ENCODE data around the gene MINDY4B.
A peak's percentile ranks its signal among the peaks of the same experiment; 100 is the strongest.

Gene MINDY4B

DNA sequence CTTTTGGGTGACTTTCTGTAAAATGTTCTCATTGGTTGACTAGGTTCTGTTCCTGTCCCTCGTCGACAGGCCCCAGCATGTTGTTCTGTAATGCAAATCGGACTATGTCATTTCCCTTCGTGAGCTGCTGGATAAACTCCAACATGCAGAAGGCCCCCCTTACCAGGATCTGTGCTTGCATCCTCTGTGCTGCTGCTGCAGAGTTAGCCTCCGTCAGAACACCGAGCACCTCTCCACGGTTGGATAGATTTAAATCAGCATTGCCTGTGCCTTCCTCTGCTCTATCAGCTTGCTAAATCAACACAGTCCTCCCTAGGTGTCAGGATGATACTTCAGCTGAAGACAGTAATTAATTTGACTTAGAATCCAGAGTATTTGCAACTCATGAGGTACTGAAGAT, 12.7 kb upstream of the MINDY4B start (continued):
- TF ChIP-seq ZNF211 (tag by site-specific recombination; IDR thresholded peaks at IDR 0.05; ENCODE audit: low read depth) (no peak), ZNF530 (tag by site-specific recombination; IDR thresholded peaks at IDR 0.05; ENCODE audit: low read depth) (no peak), ZNF132 (tag by site-specific recombination; IDR thresholded peaks at IDR 0.05; ENCODE audit: borderline replicate concordance) (no peak), ZNF155 (tag by site-specific recombination; IDR thresholded peaks at IDR 0.05) (no peak), ZFP3 (tag by site-specific recombination; IDR thresholded peaks at IDR 0.05; ENCODE audit: low read depth) (no peak), ZSCAN5A (tag by site-specific recombination; IDR thresholded peaks at IDR 0.05) (no peak), ZNF792 (tag by site-specific recombination; IDR thresholded peaks at IDR 0.05) (no peak), KLF7 (tag by site-specific recombination; IDR thresholded peaks at IDR 0.05; ENCODE audit: borderline replicate concordance) (no peak), PATZ1 (tag by site-specific recombination; IDR thresholded peaks at IDR 0.05) (no peak), ZNF248 (tag by site-specific recombination; IDR thresholded peaks at IDR 0.05) (no peak)

DNA sequence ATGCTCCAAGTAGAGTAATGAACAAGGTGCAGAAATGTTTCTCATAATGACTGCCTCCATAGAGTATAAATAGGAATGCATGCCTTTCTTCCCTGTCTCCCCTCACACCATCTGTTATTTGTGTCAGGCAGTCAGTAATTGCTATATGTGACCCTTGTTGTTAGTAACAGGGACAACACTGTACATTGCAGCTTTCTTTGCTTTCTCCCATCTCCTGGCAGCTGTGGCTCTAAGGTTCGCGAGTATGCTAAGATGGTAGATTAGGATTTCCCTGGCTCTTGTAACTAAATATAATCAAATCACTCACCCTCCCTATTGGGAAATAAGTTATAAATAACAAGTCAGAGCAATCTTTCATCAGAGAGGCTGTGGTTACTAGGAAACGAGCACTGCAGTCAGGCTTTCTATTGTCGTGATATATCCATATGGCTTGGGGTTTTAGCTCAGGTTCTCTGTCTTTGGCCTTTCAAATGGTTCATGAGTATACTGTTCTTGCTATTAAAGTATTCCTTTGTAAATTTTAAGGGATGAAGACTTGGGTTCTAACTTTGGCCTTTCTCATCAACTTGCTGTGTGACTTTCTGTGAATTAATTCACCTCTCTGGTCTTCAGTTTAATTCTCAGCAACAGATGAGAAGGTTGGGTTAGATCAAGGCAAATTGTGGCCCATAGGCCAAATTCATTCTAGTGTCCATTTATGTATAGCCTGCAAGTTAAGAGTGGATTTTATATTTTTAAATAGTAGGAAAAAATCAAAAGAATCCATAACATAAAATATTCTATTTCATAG, 8.1 kb upstream of the MINDY4B start:
- no peaks in the 10 kb centered on the region for H3K36me3 ChIP-seq (ENCODE audit: control insufficient read depth in 2 of 2, insufficient read depth in 1 of 2, low read length in 2 of 2)
- ChIA-PET POLR2A (no interaction called here), CTCF (interaction anchor here (1.4 kb wide), 1 partner anchor 12 kb away, joined by 10 read pairs; no protein-coding TSS in a partner anchor)
- H3K9me3 ChIP-seq (ENCODE audit: control insufficient read depth, insufficient read depth, low read depth, low read length) = no peaks in the 10 kb centered on the region
- H3K4me3 ChIP-seq (ENCODE audit: low read depth, low read length) = no peak overlapping the region
- H3K4me1 ChIP-seq (ENCODE audit: control insufficient read depth, insufficient read depth, low read length) = no peaks in the 10 kb centered on the region
- TF ChIP-seq KLF10 (tag by site-specific recombination; IDR thresholded peaks at IDR 0.05) (no peak), ZNF768 (tag by site-specific recombination; IDR thresholded peaks at IDR 0.05) (0 out of 2 replicates have a peak, but pooled peaks have one; percentile 41), ZNF366 (tag by site-specific recombination; conservative IDR thresholded peaks at IDR 0.05) (no peak), ZNF514 (tag by site-specific recombination; IDR thresholded peaks at IDR 0.05) (no peak), ZNF571 (tag by site-specific recombination; IDR thresholded peaks at IDR 0.05) (no peak)
- TF ChIP-seq, protein P1, sequence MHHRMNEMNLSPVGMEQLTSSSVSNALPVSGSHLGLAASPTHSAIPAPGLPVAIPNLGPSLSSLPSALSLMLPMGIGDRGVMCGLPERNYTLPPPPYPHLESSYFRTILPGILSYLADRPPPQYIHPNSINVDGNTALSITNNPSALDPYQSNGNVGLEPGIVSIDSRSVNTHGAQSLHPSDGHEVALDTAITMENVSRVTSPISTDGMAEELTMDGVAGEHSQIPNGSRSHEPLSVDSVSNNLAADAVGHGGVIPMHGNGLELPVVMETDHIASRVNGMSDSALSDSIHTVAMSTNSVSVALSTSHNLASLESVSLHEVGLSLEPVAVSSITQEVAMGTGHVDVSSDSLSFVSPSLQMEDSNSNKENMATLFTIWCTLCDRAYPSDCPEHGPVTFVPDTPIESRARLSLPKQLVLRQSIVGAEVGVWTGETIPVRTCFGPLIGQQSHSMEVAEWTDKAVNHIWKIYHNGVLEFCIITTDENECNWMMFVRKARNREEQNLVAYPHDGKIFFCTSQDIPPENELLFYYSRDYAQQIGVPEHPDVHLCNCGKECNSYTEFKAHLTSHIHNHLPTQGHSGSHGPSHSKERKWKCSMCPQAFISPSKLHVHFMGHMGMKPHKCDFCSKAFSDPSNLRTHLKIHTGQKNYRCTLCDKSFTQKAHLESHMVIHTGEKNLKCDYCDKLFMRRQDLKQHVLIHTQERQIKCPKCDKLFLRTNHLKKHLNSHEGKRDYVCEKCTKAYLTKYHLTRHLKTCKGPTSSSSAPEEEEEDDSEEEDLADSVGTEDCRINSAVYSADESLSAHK (tag by site-specific recombination; IDR thresholded peaks at IDR 0.05) = no peak
- H3K27ac ChIP-seq (ENCODE audit: extremely low read depth, low read depth, low read length) = no peak overlapping the region

DNA sequence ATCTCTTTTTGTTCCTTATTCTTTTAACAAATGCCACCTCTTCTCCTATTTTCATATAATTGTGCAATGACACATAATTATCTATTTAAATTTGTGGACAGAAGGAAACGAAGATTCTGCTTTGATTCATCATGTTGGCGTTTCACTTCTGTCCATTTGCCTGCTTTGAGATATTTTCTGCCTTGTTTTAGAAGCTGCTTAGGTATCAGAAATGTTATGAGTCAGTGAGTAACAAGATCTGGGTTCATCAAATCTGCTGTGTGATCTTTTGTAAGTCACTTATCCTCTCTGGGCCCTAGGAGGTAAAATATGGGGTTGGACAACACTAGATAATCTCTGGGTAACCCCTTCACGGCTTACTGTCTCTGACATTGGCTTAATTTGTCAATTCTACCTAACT, 7.3 kb upstream of the MINDY4B start:
- no peak overlapping the region for H3K4me3 ChIP-seq (ENCODE audit: low read depth, low read length)
- no peak overlapping the region for H3K27ac ChIP-seq (ENCODE audit: extremely low read depth, low read depth, low read length)
- H3K9me3 ChIP-seq (ENCODE audit: control insufficient read depth, insufficient read depth, low read depth, low read length) = no peaks in the 10 kb centered on the region
- no peaks in the 10 kb centered on the region for H3K4me1 ChIP-seq (ENCODE audit: control insufficient read depth, insufficient read depth, low read length)
- ChIA-PET POLR2A (no interaction called here), CTCF (no interaction called here)
- H3K36me3 ChIP-seq (ENCODE audit: control insufficient read depth in 2 of 2, insufficient read depth in 1 of 2, low read length in 2 of 2) = no peaks in the 10 kb centered on the region
- TF ChIP-seq ZNF600 (tag by site-specific recombination; IDR thresholded peaks at IDR 0.05) = no peak
- TF ChIP-seq ZBTB20 (tag by site-specific recombination; IDR thresholded peaks at IDR 0.05) = no peak
- TF ChIP-seq, protein P2, sequence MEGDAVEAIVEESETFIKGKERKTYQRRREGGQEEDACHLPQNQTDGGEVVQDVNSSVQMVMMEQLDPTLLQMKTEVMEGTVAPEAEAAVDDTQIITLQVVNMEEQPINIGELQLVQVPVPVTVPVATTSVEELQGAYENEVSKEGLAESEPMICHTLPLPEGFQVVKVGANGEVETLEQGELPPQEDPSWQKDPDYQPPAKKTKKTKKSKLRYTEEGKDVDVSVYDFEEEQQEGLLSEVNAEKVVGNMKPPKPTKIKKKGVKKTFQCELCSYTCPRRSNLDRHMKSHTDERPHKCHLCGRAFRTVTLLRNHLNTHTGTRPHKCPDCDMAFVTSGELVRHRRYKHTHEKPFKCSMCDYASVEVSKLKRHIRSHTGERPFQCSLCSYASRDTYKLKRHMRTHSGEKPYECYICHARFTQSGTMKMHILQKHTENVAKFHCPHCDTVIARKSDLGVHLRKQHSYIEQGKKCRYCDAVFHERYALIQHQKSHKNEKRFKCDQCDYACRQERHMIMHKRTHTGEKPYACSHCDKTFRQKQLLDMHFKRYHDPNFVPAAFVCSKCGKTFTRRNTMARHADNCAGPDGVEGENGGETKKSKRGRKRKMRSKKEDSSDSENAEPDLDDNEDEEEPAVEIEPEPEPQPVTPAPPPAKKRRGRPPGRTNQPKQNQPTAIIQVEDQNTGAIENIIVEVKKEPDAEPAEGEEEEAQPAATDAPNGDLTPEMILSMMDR (tag by site-specific recombination; IDR thresholded peaks at IDR 0.05) = no peak
- no peak for TF ChIP-seq KLF7 (tag by site-specific recombination; IDR thresholded peaks at IDR 0.05; ENCODE audit: borderline replicate concordance)
- no peak for TF ChIP-seq ZNF19 (tag by site-specific recombination; IDR thresholded peaks at IDR 0.05; ENCODE audit: low read depth)
- no peak for TF ChIP-seq ELK4 (IDR thresholded peaks at IDR 0.05; ENCODE audit: borderline replicate concordance, low read depth, low read length)
- no peak for TF ChIP-seq BCL11A (tag by site-specific recombination; IDR thresholded peaks at IDR 0.05; ENCODE audit: low read depth)
- no peak for TF ChIP-seq FEZF1 (tag by site-specific recombination; IDR thresholded peaks at IDR 0.05)
- TF ChIP-seq ZNF544 (tag by site-specific recombination; IDR thresholded peaks at IDR 0.05) = no peak
- TF ChIP-seq ZFP3 (tag by site-specific recombination; IDR thresholded peaks at IDR 0.05; ENCODE audit: low read depth) = no peak
- no peak for TF ChIP-seq ZNF37A (tag by site-specific recombination; IDR thresholded peaks at IDR 0.05)
